Trophoblast cell (in vitro differentiated cells and primary cell): ENCODE data around the gene GTF3C2.

Experiments
- DNase-seq, 2 donors: peaks; one replicate each; pipeline ENCODE4 v3.0.0-alpha.2; 2016
- H2AFZ ChIP-seq: 2 replicates; pipeline ENCODE4 v1.6.1; 2013; ENCODE audit warnings: low read length, moderate library complexity, mild to moderate bottlenecking; ENCODE audit not compliant: insufficient read depth, poor library complexity
- H2AK5ac ChIP-seq: 2 replicates; pipeline ENCODE4 v1.6.1; 2013; ENCODE audit warnings: mild to moderate bottlenecking, low read length
- H2BK120ac ChIP-seq: 2 replicates; pipeline ENCODE4 v1.6.1; 2013; ENCODE audit warnings: low read length, mild to moderate bottlenecking, moderate library complexity; ENCODE audit not compliant: insufficient read depth, poor library complexity
- H2BK12ac ChIP-seq: 2 replicates; pipeline ENCODE4 v1.6.1; 2013; ENCODE audit warnings: mild to moderate bottlenecking, low read length, moderate library complexity
- H2BK5ac ChIP-seq: 2 replicates; pipeline ENCODE4 v1.6.1; 2013; ENCODE audit warnings: low read length, low read depth, moderate library complexity, mild to moderate bottlenecking; ENCODE audit not compliant: poor library complexity
- H3K14ac ChIP-seq: 2 replicates; pipeline ENCODE4 v1.6.1; 2013; ENCODE audit warnings: mild to moderate bottlenecking, low read length
- H3K18ac ChIP-seq: 2 replicates; pipeline ENCODE4 v1.6.1; 2013; ENCODE audit warnings: mild to moderate bottlenecking, low read length
- H3K23ac ChIP-seq: 2 replicates; pipeline ENCODE4 v1.6.1; 2013; ENCODE audit warnings: low read length
- H3K27ac ChIP-seq: 2 replicates; pipeline ENCODE4 v1.5.1; 2013; ENCODE audit warnings: low read depth, mild to moderate bottlenecking, inconsistent platforms, low read length, moderate library complexity
- H3K27me3 ChIP-seq: 2 replicates; pipeline ENCODE4 v1.6.1; 2013; ENCODE audit warnings: inconsistent platforms, mild to moderate bottlenecking, low read length, moderate library complexity; ENCODE audit not compliant: insufficient read depth
- H3K36me3 ChIP-seq, 2 experiments: 1 replicate in 1 of 2; 2 replicates in 1 of 2; pipeline ENCODE4 v1.6.1; 2013; ENCODE audit warnings: low read length in 2 of 2, mild to moderate bottlenecking in 2 of 2, moderate library complexity in 1 of 2; ENCODE audit not compliant: insufficient read depth in 2 of 2, control insufficient read depth in 1 of 2
- H3K4ac ChIP-seq: 2 replicates; pipeline ENCODE4 v1.6.1; 2013; ENCODE audit warnings: low read depth, mild to moderate bottlenecking, low read length, moderate library complexity
- H3K4me1 ChIP-seq, 2 experiments: 1 replicate in 1 of 2; 2 replicates in 1 of 2; pipeline ENCODE4 v1.6.1; 2013; ENCODE audit warnings: low read length in 2 of 2, mild to moderate bottlenecking in 2 of 2, moderate library complexity in 1 of 2; ENCODE audit not compliant: insufficient read depth in 2 of 2, control insufficient read depth in 1 of 2
- H3K4me2 ChIP-seq: 2 replicates; pipeline ENCODE4 v1.6.1; 2013; ENCODE audit warnings: inconsistent platforms, mild to moderate bottlenecking, low read length, moderate library complexity
- H3K4me3 ChIP-seq: 2 replicates; pipeline ENCODE4 v1.5.1; 2013; ENCODE audit warnings: mild to moderate bottlenecking, low read depth, low read length, inconsistent platforms
- H3K79me1 ChIP-seq: one replicate; pipeline ENCODE4 v1.6.1; 2013; ENCODE audit warnings: low read length
- H3K79me2 ChIP-seq: 2 replicates; pipeline ENCODE4 v1.6.1; 2013; ENCODE audit warnings: low read length, mild to moderate bottlenecking; ENCODE audit not compliant: control insufficient read depth, insufficient read depth, poor library complexity
- H3K9ac ChIP-seq: 2 replicates; pipeline ENCODE4 v1.6.1; 2013; ENCODE audit warnings: mild to moderate bottlenecking, low read length
- H3K9me3 ChIP-seq: 2 replicates; pipeline ENCODE4 v1.6.1; 2013; ENCODE audit warnings: low read depth, mild to moderate bottlenecking, control low read depth, inconsistent platforms, low read length; ENCODE audit not compliant: insufficient read depth
- H4K12ac ChIP-seq: 2 replicates; pipeline ENCODE4 v1.6.1; 2013; ENCODE audit warnings: low read depth, mild to moderate bottlenecking, low read length, moderate library complexity
- H4K8ac ChIP-seq: 2 replicates; pipeline ENCODE4 v1.6.1; 2013; ENCODE audit warnings: low read depth, mild to moderate bottlenecking, low read length, moderate library complexity
- H4K91ac ChIP-seq: one replicate; pipeline ENCODE4 v1.6.1; 2013; ENCODE audit warnings: low read depth, mild to moderate bottlenecking, low read length, moderate library complexity
- WGBS: extraction: QIAGEN DNeasy Blood & Tissue Kit; methylation state at CpG from one replicate; pipeline ENCODE4 v1.1.7; 2013; ENCODE audit warnings: missing lambda C conversion rate; ENCODE audit not compliant: insufficient read length, insufficient coverage; ENCODE audit errors: extremely low coverage; 5-methylcytosine and 5-hydroxymethylcytosine counted together

The GTF3C2 gene

DNA sequence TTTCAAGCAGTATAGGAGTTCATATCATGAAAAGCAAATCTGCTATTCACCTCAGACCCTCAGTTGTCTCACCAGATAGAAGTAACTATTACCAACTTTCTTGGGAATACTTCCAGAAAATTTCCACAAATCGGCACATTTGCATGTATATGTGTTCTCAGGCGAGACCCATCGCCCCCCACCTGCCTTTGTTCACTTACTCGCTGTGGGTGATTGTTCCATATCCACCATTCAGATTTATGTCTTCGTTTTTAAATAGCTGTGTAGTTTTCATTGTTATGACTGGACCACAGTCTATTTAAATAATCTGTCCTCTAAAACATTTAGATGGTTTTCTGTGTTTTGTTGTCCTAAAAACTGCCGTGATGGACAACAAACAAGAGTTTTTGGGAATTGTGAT lies 71.1 kb downstream of the GTF3C2 start:
- WGBS = no CpG with 5 or more reads among the region's 6 CpGs
- no peaks in the 10 kb centered on the region for H3K79me1 ChIP-seq
- no peak overlapping the region for H4K12ac ChIP-seq
- H3K4me2 ChIP-seq = no peak overlapping the region
- DNase-seq = no peak
- no peak overlapping the region for H2BK5ac ChIP-seq
- no peak overlapping the region for H3K4ac ChIP-seq
- H2AFZ ChIP-seq = no peak overlapping the region
- no peak overlapping the region for H2BK12ac ChIP-seq
- H3K4me3 ChIP-seq = no peak overlapping the region
- H3K27me3 ChIP-seq = no peaks in the 10 kb centered on the region
- H3K14ac ChIP-seq = no peak overlapping the region
- H3K9ac ChIP-seq = no peak overlapping the region
- no peak overlapping the region for H4K8ac ChIP-seq
- H3K9me3 ChIP-seq = peaks cover 2% of the 10 kb centered on the region
- no peak overlapping the region for H3K18ac ChIP-seq
- peaks cover 4 to 7% of the 10 kb centered on the region in 2 experiments for H3K4me1 ChIP-seq
- H2BK120ac ChIP-seq = no peak overlapping the region
- no peaks in the 10 kb centered on the region for H3K79me2 ChIP-seq
- no peak overlapping the region for H3K23ac ChIP-seq
- H4K91ac ChIP-seq = no peak overlapping the region
- no peak overlapping the region for H3K27ac ChIP-seq
- H2AK5ac ChIP-seq = no peak overlapping the region
- H3K36me3 ChIP-seq = no peaks in the 10 kb centered on the region

DNA sequence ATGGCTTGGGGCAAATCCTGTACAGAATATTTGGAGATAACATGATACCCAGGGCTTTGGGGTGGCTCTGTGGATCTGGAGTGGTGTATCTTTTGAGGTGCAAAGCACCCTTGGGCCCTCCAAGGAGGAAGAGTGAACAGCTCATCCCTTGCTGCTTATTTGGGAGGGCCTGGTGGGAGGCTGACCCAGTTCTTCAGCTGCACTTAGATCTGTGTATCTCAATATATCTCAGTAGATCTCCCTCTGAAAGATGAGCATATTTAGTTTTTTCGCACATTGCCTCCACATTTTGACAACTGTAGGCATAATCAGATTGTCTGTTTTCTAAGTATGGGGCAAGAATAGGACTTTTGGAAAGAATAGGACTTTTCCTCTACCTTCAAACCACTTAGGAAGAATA lies 71.6 kb downstream of the GTF3C2 start:
- no peak overlapping the region for H4K8ac ChIP-seq
- H3K23ac ChIP-seq = no peak overlapping the region
- no peaks in the 10 kb centered on the region for H3K36me3 ChIP-seq
- no peak overlapping the region for H4K12ac ChIP-seq
- H2BK5ac ChIP-seq = no peak overlapping the region
- H3K4ac ChIP-seq = no peak overlapping the region
- no peak overlapping the region for H3K14ac ChIP-seq
- H3K79me1 ChIP-seq = no peaks in the 10 kb centered on the region
- peaks cover 4 to 7% of the 10 kb centered on the region in 2 experiments for H3K4me1 ChIP-seq
- no peaks in the 10 kb centered on the region for H3K27me3 ChIP-seq
- H2AK5ac ChIP-seq = no peak overlapping the region
- no peak overlapping the region for H4K91ac ChIP-seq
- H3K4me2 ChIP-seq = no peak overlapping the region
- DNase-seq = no peak
- no peak overlapping the region for H3K27ac ChIP-seq
- no peak overlapping the region for H3K4me3 ChIP-seq
- peaks cover 2% of the 10 kb centered on the region for H3K9me3 ChIP-seq
- no peaks in the 10 kb centered on the region for H3K79me2 ChIP-seq
- H3K18ac ChIP-seq = no peak overlapping the region
- no peak overlapping the region for H3K9ac ChIP-seq
- no peak overlapping the region for H2BK120ac ChIP-seq
- H2BK12ac ChIP-seq = no peak overlapping the region
- H2AFZ ChIP-seq = no peak overlapping the region
- WGBS = no CpG with 5 or more reads among the region's 1 CpG

DNA sequence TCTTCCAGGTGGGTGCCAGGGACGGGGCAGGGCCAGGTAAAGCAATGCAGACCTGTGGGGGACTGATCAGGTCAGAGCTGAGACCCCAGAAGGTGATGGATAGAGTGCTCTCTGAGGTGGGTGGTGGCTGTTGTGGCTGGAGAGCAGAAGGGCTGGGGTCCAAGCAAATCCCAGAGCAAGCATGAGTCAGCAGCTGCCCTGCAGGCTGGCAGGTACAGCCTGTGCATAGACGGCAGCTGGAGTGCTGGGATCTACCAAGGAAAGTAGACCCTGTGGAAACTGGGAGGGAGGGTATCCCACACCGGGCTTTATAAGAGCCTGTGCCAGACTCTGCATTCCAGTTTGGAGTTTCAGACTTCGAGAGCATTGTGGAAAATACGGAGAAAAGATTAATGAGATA lies 73.7 kb downstream of the GTF3C2 start:
- Histone ChIP-seq H3K36me3 (no peaks in the 10 kb centered on the region), H3K18ac (no peak overlapping the region), H3K4me1 (peaks cover 4 to 7% of the 10 kb centered on the region in 2 experiments), H3K9ac (no peak overlapping the region), H3K4me2 (no peak overlapping the region), H2BK5ac (no peak overlapping the region), H2BK120ac (no peak overlapping the region), H2BK12ac (no peak overlapping the region), H2AFZ (no peak overlapping the region), H3K27me3 (no peaks in the 10 kb centered on the region), H3K23ac (no peak overlapping the region), H3K27ac (no peak overlapping the region), H3K14ac (peak overlapping the region; percentile 37), H2AK5ac (no peak overlapping the region), H4K8ac (no peak overlapping the region), H3K9me3 (peaks cover 2% of the 10 kb centered on the region), H4K91ac (no peak overlapping the region), H3K4ac (no peak overlapping the region), H4K12ac (no peak overlapping the region), H3K4me3 (no peak overlapping the region), H3K79me2 (no peaks in the 10 kb centered on the region), H3K79me1 (no peaks in the 10 kb centered on the region)
- DNase-seq = no peak
- WGBS = no CpG with 5 or more reads among the region's 5 CpGs

DNA sequence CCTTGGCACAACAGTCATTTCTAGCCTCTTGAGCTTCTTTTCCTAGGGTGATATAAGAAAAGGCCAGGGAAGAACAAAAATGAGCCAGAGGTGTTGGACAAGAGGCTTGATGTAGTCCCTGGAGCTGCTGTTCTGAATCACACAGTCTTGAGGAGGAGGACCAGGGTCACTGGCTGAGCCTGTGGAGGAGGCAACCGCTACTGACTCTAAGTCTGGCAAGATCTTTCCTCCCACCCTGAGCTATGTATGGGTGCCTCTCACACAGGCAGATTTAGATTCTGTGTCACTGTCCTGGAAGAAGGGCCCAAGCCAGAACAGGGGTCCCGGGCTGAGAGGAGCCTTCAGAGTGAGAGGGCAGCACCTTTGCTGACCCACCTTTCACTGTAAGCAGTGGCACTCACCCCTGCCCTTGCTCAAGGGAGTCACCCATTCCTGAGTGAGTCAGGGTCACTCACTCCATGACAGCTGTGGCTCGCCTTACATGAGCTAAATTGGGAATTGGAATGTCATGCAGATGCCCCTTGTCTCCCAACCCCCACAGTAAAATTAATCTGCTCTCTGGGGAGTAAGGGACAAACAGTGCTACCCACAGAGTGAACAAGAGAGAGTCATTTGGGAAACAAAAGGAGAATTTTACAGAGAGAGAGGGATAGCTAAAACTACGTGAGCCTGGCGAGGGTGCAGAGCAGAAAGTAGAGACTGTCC lies 74.6 kb downstream of the GTF3C2 start, which contains the start of gene TRIM54:
Gene TRIM54, plus strand, starts transcription at position 575 of the 705 bp plus-strand sequence. CDS start 303 bp downstream, outside the sequence.
- Histone ChIP-seq H3K79me1 (no peaks in the 10 kb centered on the region), H3K14ac (peak within 1 kb of the TSS; percentile 37), H4K8ac (no peak within 1 kb of the TSS), H4K12ac (no peak within 1 kb of the TSS), H2AK5ac (no peak within 1 kb of the TSS), H3K4me1 (peaks cover 4 to 7% of the 10 kb centered on the region in 2 experiments), H2BK120ac (no peak within 1 kb of the TSS), H3K36me3 (no peaks in the 10 kb centered on the region), H3K23ac (peak within 1 kb of the TSS; percentile 29), H2BK5ac (no peak within 1 kb of the TSS), H4K91ac (no peak within 1 kb of the TSS), H3K79me2 (no peaks in the 10 kb centered on the region), H3K9me3 (peaks cover 2% of the 10 kb centered on the region), H3K4me2 (no peak within 1 kb of the TSS), H3K27ac (no peak within 1 kb of the TSS), H3K27me3 (no peaks in the 10 kb centered on the region), H2AFZ (no peak within 1 kb of the TSS), H3K4me3 (no peak within 1 kb of the TSS), H3K9ac (no peak within 1 kb of the TSS), H2BK12ac (no peak within 1 kb of the TSS), H3K18ac (no peak within 1 kb of the TSS), H3K4ac (no peak within 1 kb of the TSS)
- no CpG with 5 or more reads among the region's 5 CpGs for WGBS
- DNase-seq = peak in 1 of 2 donors; percentile 26
